ENCODE measurements around the gene DACT2.

Gene DACT2

GRCh38 chr6:168354338-168354737 lies 34.8 kb upstream of the DACT2 start:
- no peak overlapping the region for H4K8ac ChIP-seq (ENCODE audit: low read depth, low read length)
- H3K4me2 ChIP-seq (ENCODE audit: low read length), result no peak overlapping the region
- H3K9ac ChIP-seq (ENCODE audit: low read length), result no peak overlapping the region
- no peak overlapping the region for H3K4me3 ChIP-seq (ENCODE audit: low read length)
- no peak overlapping the region for H3K27ac ChIP-seq (ENCODE audit: low read depth, low read length)
- no peak overlapping the region for H3K4ac ChIP-seq (ENCODE audit: low read depth, low read length)
- no peak overlapping the region for H2AK5ac ChIP-seq (ENCODE audit: low read length)
- H2BK120ac ChIP-seq (ENCODE audit: low read depth, low read length), result no peak overlapping the region
- DNase-seq, result no peak
- H2BK15ac ChIP-seq (replicated peaks; ENCODE audit: low read depth), result no peak overlapping the region
- 100% methylated on average over 1 of the region's 10 CpGs for WGBS (ENCODE audit: extremely low coverage, insufficient coverage, low lambda C conversion rate)
- H3K23ac ChIP-seq (ENCODE audit: low read length), result no peak overlapping the region
- H3K18ac ChIP-seq (ENCODE audit: low read length), result no peak overlapping the region
- no peak overlapping the region for H4K5ac ChIP-seq (ENCODE audit: low read length)
- H3K79me1 ChIP-seq (ENCODE audit: low read length), result no peaks in the 10 kb centered on the region
- H3K36me3 ChIP-seq (ENCODE audit: control insufficient read depth, insufficient read depth, low read length), result no peaks in the 10 kb centered on the region
- H3K79me2 ChIP-seq (ENCODE audit: control insufficient read depth, insufficient read depth, low read length), result no peaks in the 10 kb centered on the region
- H3K4me1 ChIP-seq (ENCODE audit: control insufficient read depth, low read depth, low read length), result no peaks in the 10 kb centered on the region
- no peaks in the 10 kb centered on the region for H3K27me3 ChIP-seq (ENCODE audit: insufficient read depth, low read length, poor library complexity)
- no peak overlapping the region for H3K56ac ChIP-seq (ENCODE audit: low read length)
- no peak overlapping the region for H2BK5ac ChIP-seq (ENCODE audit: low read length)

- H3K23ac ChIP-seq (ENCODE audit: low read length), result no peak overlapping the region
- H3K79me2 ChIP-seq (ENCODE audit: control insufficient read depth, insufficient read depth, low read length), result no peaks in the 10 kb centered on the region
- H3K9ac ChIP-seq (ENCODE audit: low read length), result no peak overlapping the region
- DNase-seq, result no peak
- no peak overlapping the region for H4K5ac ChIP-seq (ENCODE audit: low read length)
- no peak overlapping the region for H2BK5ac ChIP-seq (ENCODE audit: low read length)
- H3K79me1 ChIP-seq (ENCODE audit: low read length), result no peaks in the 10 kb centered on the region
- H3K4me2 ChIP-seq (ENCODE audit: low read length), result no peak overlapping the region
- H3K27me3 ChIP-seq (ENCODE audit: insufficient read depth, low read length, poor library complexity), result no peaks in the 10 kb centered on the region
- no peak overlapping the region for H3K18ac ChIP-seq (ENCODE audit: low read length)
- H3K27ac ChIP-seq (ENCODE audit: low read depth, low read length), result no peak overlapping the region
- H3K56ac ChIP-seq (ENCODE audit: low read length), result no peak overlapping the region
- H2BK15ac ChIP-seq (replicated peaks; ENCODE audit: low read depth), result no peak overlapping the region
- no peak overlapping the region for H2AK5ac ChIP-seq (ENCODE audit: low read length)
- no peaks in the 10 kb centered on the region for H3K4me1 ChIP-seq (ENCODE audit: control insufficient read depth, low read depth, low read length)
- WGBS (ENCODE audit: extremely low coverage, insufficient coverage, low lambda C conversion rate), result no CpG with 5 or more reads among the region's 9 CpGs
- H3K4me3 ChIP-seq (ENCODE audit: low read length), result no peak overlapping the region
- no peak overlapping the region for H2BK120ac ChIP-seq (ENCODE audit: low read depth, low read length)
- H3K36me3 ChIP-seq (ENCODE audit: control insufficient read depth, insufficient read depth, low read length), result no peaks in the 10 kb centered on the region
- H3K4ac ChIP-seq (ENCODE audit: low read depth, low read length), result no peak overlapping the region
- H4K8ac ChIP-seq (ENCODE audit: low read depth, low read length), result no peak overlapping the region
Measured at GRCh38 chr6:168353041-168353440, 33.5 kb upstream of the DACT2 start.

GRCh38 chr6:168352096-168352495 lies 32.5 kb upstream of the DACT2 start:
- no peak for DNase-seq
- Histone ChIP-seq H4K8ac (ENCODE audit: low read depth, low read length) (no peak overlapping the region), H3K36me3 (ENCODE audit: control insufficient read depth, insufficient read depth, low read length) (no peaks in the 10 kb centered on the region), H2BK15ac (replicated peaks; ENCODE audit: low read depth) (no peak overlapping the region), H3K4me1 (ENCODE audit: control insufficient read depth, low read depth, low read length) (no peaks in the 10 kb centered on the region), H3K4me2 (ENCODE audit: low read length) (no peak overlapping the region), H3K79me2 (ENCODE audit: control insufficient read depth, insufficient read depth, low read length) (no peaks in the 10 kb centered on the region), H3K27ac (ENCODE audit: low read depth, low read length) (no peak overlapping the region), H3K18ac (ENCODE audit: low read length) (no peak overlapping the region), H4K5ac (ENCODE audit: low read length) (no peak overlapping the region), H3K4me3 (ENCODE audit: low read length) (no peak overlapping the region), H2BK5ac (ENCODE audit: low read length) (no peak overlapping the region), H3K79me1 (ENCODE audit: low read length) (no peaks in the 10 kb centered on the region), H3K9ac (ENCODE audit: low read length) (no peak overlapping the region), H3K56ac (ENCODE audit: low read length) (no peak overlapping the region), H2AK5ac (ENCODE audit: low read length) (no peak overlapping the region), H3K23ac (ENCODE audit: low read length) (no peak overlapping the region), H3K27me3 (ENCODE audit: insufficient read depth, low read length, poor library complexity) (no peaks in the 10 kb centered on the region), H3K4ac (ENCODE audit: low read depth, low read length) (no peak overlapping the region), H2BK120ac (ENCODE audit: low read depth, low read length) (no peak overlapping the region)
- no CpG with 5 or more reads among the region's 5 CpGs for WGBS (ENCODE audit: extremely low coverage, insufficient coverage, low lambda C conversion rate)

GRCh38 chr6:168349718-168350210 lies 30.2 kb upstream of the DACT2 start:
- Histone ChIP-seq H3K4me2 (ENCODE audit: low read length) (no peak overlapping the region), H4K5ac (ENCODE audit: low read length) (no peak overlapping the region), H3K9ac (ENCODE audit: low read length) (no peak overlapping the region), H3K27me3 (ENCODE audit: insufficient read depth, low read length, poor library complexity) (no peaks in the 10 kb centered on the region), H3K79me2 (ENCODE audit: control insufficient read depth, insufficient read depth, low read length) (no peaks in the 10 kb centered on the region), H3K4me1 (ENCODE audit: control insufficient read depth, low read depth, low read length) (no peaks in the 10 kb centered on the region), H2AK5ac (ENCODE audit: low read length) (no peak overlapping the region), H2BK15ac (replicated peaks; ENCODE audit: low read depth) (no peak overlapping the region), H2BK120ac (ENCODE audit: low read depth, low read length) (no peak overlapping the region), H3K79me1 (ENCODE audit: low read length) (no peaks in the 10 kb centered on the region), H3K4me3 (ENCODE audit: low read length) (no peak overlapping the region), H4K8ac (ENCODE audit: low read depth, low read length) (no peak overlapping the region), H3K27ac (ENCODE audit: low read depth, low read length) (no peak overlapping the region), H2BK5ac (ENCODE audit: low read length) (no peak overlapping the region), H3K23ac (ENCODE audit: low read length) (no peak overlapping the region), H3K18ac (ENCODE audit: low read length) (no peak overlapping the region), H3K36me3 (ENCODE audit: control insufficient read depth, insufficient read depth, low read length) (no peaks in the 10 kb centered on the region), H3K56ac (ENCODE audit: low read length) (no peak overlapping the region), H3K4ac (ENCODE audit: low read depth, low read length) (no peak overlapping the region)
- DNase-seq, result no peak
- no CpG with 5 or more reads among the region's 4 CpGs for WGBS (ENCODE audit: extremely low coverage, insufficient coverage, low lambda C conversion rate)

GRCh38 chr6:168348186-168348585 lies 28.6 kb upstream of the DACT2 start:
- H3K56ac ChIP-seq (ENCODE audit: low read length), result no peak overlapping the region
- WGBS (ENCODE audit: extremely low coverage, insufficient coverage, low lambda C conversion rate), result no CpG with 5 or more reads among the region's 8 CpGs
- H3K4me3 ChIP-seq (ENCODE audit: low read length), result no peak overlapping the region
- H2BK15ac ChIP-seq (replicated peaks; ENCODE audit: low read depth), result no peak overlapping the region
- no peak for DNase-seq
- H2BK5ac ChIP-seq (ENCODE audit: low read length), result no peak overlapping the region
- H3K9ac ChIP-seq (ENCODE audit: low read length), result no peak overlapping the region
- H3K27me3 ChIP-seq (ENCODE audit: insufficient read depth, low read length, poor library complexity), result no peaks in the 10 kb centered on the region
- H3K4me1 ChIP-seq (ENCODE audit: control insufficient read depth, low read depth, low read length), result no peaks in the 10 kb centered on the region
- no peaks in the 10 kb centered on the region for H3K79me2 ChIP-seq (ENCODE audit: control insufficient read depth, insufficient read depth, low read length)
- H2AK5ac ChIP-seq (ENCODE audit: low read length), result no peak overlapping the region
- H3K18ac ChIP-seq (ENCODE audit: low read length), result no peak overlapping the region
- H3K4me2 ChIP-seq (ENCODE audit: low read length), result no peak overlapping the region
- no peak overlapping the region for H3K4ac ChIP-seq (ENCODE audit: low read depth, low read length)
- no peak overlapping the region for H4K8ac ChIP-seq (ENCODE audit: low read depth, low read length)
- H3K36me3 ChIP-seq (ENCODE audit: control insufficient read depth, insufficient read depth, low read length), result no peaks in the 10 kb centered on the region
- no peak overlapping the region for H3K23ac ChIP-seq (ENCODE audit: low read length)
- no peak overlapping the region for H4K5ac ChIP-seq (ENCODE audit: low read length)
- no peak overlapping the region for H2BK120ac ChIP-seq (ENCODE audit: low read depth, low read length)
- H3K27ac ChIP-seq (ENCODE audit: low read depth, low read length), result no peak overlapping the region
- no peaks in the 10 kb centered on the region for H3K79me1 ChIP-seq (ENCODE audit: low read length)

GRCh38 chr6:168347615-168348014 lies 28.0 kb upstream of the DACT2 start:
- DNase-seq, result no peak
- no peak overlapping the region for H3K4ac ChIP-seq (ENCODE audit: low read depth, low read length)
- H3K23ac ChIP-seq (ENCODE audit: low read length), result no peak overlapping the region
- no peaks in the 10 kb centered on the region for H3K27me3 ChIP-seq (ENCODE audit: insufficient read depth, low read length, poor library complexity)
- H4K5ac ChIP-seq (ENCODE audit: low read length), result no peak overlapping the region
- no peak overlapping the region for H4K8ac ChIP-seq (ENCODE audit: low read depth, low read length)
- no peaks in the 10 kb centered on the region for H3K79me2 ChIP-seq (ENCODE audit: control insufficient read depth, insufficient read depth, low read length)
- no peak overlapping the region for H2BK5ac ChIP-seq (ENCODE audit: low read length)
- H3K79me1 ChIP-seq (ENCODE audit: low read length), result no peaks in the 10 kb centered on the region
- no peaks in the 10 kb centered on the region for H3K4me1 ChIP-seq (ENCODE audit: control insufficient read depth, low read depth, low read length)
- H2AK5ac ChIP-seq (ENCODE audit: low read length), result no peak overlapping the region
- no peak overlapping the region for H2BK120ac ChIP-seq (ENCODE audit: low read depth, low read length)
- H3K4me2 ChIP-seq (ENCODE audit: low read length), result no peak overlapping the region
- H2BK15ac ChIP-seq (replicated peaks; ENCODE audit: low read depth), result no peak overlapping the region
- no CpG with 5 or more reads among the region's 17 CpGs for WGBS (ENCODE audit: extremely low coverage, insufficient coverage, low lambda C conversion rate)
- no peak overlapping the region for H3K56ac ChIP-seq (ENCODE audit: low read length)
- no peaks in the 10 kb centered on the region for H3K36me3 ChIP-seq (ENCODE audit: control insufficient read depth, insufficient read depth, low read length)
- H3K4me3 ChIP-seq (ENCODE audit: low read length), result no peak overlapping the region
- no peak overlapping the region for H3K18ac ChIP-seq (ENCODE audit: low read length)
- no peak overlapping the region for H3K9ac ChIP-seq (ENCODE audit: low read length)
- no peak overlapping the region for H3K27ac ChIP-seq (ENCODE audit: low read depth, low read length)

Data from mesendoderm (in vitro differentiated cells).